HG03064 (cell line): ENCODE results near the gene ILKAP.

Experiments
- ATAC-seq: cut with Tn5 transposase; IDR thresholded peaks from one replicate; pipeline ENCODE4 v1.9.1; 2021; ENCODE audit warnings: low read depth; ENCODE audit not compliant: unreplicated experiment

ILKAP gene

DNA sequence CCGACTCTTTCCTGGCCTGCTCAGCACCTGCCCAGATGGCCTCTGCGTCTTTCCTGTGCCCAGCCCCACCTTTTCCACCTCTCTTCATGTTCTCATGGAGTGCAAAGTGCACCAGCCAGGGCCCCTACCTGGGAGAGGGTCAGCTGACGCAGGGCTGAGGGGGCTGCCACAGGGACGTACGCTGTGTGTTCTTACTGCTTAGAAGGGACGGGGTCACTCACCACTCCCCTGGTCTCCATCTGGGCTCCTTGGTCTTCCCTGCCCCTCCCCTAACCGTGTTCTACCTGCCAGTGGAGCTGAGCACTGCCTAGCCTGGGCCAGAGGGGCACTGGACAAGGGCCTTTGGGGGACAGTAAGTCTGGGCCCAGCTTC lies 36.2 kb downstream of the ILKAP start:
- ATAC-seq: no peak

DNA sequence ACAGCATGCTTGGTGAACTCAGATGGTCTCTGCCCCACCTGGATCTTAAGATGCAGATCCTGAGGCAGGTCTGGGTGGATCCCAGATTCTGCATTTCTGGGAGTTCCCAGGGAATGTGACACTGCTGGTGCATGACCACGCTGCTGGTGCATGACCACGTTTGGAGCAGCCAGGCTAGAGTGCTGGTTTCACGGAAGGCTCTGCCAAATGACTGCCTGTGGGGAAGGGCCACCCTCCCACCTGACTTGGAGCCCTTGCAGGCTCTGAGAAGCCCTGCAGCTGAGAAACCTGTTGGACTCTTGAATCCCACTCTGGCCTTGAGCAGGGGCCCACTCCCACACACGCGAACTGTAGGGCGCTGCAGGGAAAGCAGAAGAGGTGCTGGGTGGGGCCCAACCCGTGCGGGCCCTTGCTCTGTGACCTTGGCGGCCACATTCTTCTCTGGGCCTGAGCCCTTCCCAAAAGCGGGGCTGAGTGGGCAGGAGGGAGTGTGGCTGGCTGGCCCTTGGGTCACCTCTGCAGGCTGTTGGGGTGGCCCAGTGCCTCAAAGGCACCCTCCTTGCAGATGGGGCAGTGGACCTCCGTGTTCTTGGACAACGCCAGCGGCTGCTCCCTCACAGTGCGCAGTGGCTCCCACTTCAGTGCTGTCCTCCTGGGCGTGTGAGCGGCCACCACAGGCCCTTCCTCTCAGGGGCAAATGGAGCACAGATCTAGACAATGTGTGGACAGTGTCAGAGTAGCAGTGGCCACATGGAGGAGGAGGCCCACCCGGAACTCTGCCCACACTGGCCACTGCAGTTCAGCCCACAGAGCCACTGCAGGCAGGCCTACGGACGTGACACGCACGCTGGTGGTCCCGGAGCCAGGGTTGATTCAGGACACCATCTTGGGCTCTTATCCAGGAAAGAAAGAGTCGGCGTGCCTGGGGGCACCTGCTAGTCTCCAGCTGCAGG lies 36.8 kb downstream of the ILKAP start:
- no peak for ATAC-seq

DNA sequence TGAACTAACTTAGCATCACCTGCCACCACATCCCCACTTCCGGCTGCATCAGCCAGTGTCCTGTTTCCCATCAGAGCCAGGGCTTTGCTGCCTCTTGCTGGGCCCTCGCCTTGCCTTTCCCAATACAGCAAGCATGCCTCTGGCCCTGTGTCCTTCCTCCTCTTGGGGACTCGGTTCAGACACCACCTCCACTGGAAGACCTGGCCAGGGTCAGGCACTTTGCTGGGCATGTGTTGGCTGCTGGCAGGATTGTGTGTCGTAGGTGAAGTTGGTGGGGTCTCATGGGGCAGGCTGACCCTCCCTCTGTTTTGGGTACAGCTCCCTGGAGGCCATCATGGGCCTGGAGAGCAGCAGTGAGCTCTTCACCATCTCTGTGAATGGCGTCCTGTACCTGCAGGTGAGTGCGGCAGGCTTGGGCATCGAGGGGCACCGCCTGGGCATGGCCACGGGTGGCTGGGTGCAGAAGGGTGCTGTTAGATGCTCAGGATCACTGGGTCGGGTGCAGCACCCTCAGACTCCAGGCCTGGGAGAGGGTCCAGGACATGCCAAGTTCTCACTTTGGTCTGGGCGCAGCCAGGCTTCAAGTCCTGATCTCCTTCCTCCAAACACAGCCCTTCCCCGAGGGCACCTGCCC lies 38.1 kb downstream of the ILKAP start:
- ATAC-seq: no peak

DNA sequence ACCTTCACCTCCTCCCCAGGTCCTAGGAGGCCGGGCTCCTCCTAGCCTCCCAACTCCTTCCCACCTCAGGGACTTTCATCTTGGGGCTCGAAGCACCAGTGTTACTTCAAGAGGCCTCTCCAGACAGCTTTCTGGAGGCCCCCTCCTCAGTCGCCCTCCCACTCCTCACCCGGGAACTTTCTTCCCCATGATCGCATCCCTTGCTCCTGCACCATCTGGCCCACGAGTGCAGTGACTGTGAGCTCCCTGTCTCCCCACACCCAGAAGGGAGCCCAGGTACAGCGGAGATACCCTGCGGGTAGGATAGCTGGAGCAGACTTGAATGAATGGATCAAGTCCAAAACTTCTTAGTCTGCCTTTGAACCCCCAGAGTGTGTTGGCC lies 38.6 kb downstream of the ILKAP start:
- no peak for ATAC-seq

DNA sequence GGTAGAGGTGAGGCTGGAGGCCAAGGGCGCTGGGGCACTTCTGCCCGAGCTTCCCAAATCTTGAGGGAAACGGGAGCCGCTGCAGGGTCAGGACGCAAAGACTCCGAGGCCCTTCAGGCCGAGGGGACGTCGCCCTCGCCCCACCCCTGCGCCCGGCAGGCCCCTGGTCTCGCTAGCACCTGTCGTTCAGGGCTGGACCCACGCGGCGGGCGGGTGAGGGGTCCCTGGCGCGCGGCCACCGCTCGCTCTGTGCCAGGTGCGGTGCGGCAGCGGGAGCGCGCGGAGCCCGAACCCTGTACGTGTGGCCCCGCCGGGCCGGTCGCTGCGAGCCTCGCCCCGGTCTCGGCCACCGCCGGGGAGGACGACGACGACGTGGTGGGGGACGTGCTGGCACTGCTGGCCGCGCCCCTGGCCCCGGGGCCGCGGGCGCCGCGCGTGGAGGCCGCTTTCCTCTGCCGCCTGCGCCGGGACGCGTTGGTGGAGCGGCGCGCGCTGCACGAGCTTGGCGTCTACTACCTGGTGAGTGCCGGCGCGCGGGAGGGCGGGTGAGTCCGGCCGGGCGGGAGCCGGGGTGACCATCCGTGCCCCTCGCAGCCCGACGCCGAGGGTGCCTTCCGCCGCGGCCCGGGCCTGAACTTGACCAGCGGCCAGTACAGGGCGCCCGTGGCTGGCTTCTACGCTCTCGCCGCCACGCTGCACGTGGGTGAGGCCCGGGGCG lies 39.9 kb downstream of the ILKAP start:
- ATAC-seq: no peak

DNA sequence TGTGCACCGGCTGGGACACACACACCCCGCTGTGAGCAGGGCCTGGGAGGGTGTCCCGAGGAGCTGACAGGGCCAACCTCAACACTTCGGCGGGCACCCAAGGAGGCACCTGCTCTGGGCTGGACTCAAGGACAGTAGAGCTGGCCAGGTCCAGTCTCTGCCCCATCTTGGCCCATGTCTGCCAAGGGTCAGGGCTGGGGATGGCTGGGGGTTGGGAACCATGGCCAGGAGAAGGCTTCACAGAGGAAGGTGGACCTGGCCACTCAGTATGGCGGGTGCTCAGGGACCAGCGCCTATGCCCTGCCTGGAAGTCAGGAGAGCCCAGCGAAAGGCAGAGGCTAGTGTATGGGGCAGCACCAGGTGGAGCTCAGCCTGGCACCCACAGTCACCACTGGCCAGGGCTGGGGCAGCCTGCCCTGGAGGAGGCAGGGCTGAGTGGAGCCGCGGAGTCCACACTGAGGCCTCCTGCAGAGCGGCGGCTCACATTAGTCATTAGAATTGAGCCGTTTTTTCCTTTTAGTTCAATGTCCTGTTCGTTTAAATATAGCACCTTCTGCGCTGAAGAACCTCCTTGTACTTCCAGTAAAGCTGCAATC lies 40.6 kb downstream of the ILKAP start:
- no peak for ATAC-seq

DNA sequence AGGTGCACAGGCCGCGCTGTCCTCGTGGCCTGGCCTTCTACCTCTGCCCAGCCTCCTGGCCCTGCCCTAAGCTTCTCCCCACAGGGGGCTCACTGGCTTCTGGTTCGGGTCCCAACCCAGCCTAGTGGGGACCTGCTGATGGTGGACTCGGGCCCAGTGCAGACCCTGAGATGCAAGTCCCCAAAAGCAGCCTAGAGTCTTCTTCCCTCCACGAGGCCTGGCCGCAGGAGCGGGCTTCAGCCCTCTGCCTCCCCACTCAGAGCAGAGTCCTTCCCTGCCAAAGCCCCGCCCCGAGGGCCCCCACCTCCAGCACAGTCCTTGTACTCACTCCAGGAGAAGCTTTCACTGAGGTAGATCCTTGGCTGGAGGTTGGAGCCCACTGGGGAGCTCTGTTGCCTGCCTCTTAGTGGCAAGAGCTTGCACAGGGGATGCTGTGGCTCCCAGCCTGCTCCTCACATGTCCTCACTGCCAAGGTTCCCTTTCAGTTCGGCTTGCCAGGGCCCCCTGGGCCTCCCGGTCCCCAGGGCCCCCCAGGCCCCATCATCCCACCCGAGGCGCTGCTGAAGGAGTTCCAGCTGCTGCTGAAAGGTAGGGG lies 41.1 kb downstream of the ILKAP start:
- no peak for ATAC-seq

DNA sequence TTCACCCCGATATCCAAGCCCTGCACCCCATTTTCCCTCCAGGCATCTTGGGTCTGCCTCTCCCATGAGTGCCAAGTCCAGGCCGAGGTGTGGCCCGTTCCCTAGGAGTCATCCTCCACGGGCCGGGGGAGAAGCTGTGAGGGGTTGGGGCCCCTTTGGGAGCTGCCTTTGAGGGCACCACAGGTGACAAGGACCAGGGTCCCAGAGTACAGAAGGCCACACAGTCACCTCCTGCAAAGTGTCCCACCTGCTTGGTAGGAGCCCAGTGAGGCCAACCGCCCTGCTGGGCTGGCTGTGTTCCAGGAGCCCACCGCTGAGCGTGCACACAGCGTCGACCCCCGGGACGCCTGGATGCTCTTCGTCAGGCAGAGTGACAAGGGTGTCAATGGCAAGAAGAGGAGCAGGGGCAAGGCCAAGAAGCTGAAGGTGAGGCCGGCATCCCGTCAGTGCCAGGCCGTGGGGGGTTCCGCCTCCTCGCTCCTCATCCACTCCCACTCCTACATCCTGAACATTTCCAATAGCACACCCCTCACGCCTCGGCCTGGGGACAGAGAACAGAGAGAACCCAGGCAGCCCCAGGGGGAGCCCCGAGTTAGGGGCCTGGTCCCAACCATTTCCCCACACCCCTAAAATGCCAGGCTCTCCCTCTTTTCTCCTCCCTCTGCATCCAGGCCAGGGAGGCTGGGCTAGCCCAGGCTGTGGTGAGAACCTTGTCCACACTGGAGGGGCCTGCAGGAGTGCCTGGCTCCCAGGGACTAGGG lies 42.0 kb downstream of the ILKAP start:
- no peak for ATAC-seq

DNA sequence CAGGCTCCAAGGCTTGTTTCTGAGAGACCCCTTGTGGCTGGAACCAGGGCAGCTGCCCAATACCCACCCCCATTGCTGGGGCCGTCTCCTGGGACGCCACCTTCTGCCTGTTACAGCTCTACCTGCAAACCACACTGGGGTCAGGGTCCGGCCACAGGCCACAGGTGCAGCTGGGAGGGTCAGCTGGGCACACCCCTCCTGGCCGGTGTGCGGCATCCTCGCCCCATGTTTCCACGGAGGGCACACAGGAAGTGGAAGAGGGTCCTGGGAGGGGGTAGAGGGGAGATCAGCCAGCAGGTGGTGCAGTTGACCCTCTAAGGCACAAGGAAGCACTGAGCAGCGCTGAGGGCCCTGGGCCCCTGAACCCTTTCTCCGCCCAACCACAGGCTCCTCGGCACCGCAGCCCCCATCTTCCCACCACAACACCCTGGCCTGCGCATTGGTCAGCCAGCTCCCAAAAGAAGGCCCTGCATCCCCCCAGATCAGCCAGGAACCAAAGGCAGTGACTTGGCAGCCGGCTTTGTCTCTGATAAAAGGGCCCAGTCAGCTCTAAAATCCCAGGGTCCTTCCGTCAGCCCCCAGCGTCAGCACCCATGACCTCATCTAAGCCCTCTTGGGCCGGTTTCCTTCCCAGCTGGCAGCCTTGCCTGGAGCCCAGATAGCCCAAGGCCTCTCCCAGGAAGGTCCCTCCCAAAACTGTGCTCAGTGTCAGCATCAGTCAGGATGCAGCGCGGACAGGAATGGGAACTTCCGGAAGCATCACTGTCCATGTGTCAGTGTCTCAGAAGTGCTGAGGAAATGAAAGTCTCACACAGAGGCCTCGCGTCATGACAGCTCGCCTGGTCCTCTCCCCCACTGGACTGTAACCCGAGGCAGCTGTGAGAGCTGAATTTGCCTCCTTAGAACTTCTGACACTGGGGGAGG lies 43.0 kb downstream of the ILKAP start:
- no peak for ATAC-seq

DNA sequence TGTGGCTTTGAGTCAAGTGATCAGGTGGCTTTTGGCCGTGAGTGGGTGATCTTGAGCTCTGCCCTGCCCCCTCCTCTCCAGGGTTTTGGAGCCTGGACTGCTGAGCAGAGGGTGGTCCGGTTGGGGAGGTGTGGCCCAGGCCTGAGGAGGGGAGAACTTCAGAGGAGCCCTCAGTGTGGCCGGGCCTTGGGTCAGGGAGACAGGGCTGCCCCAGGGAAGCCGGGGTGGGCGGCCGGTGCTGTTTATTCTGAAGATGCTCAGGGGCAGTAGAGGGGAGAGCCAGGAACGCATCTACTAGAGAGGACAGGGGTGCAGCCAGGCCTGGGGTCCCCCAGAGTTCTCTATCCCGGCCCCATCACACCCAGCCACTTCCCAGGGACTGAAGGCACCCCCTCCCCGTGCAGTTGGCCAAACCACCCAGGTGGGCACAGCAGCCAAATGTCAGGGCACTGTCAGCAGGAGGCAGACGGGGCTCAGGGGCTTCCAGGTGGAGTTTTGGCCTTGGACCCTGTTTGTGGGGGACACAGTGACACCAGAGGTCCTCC lies 43.8 kb downstream of the ILKAP start:
- no peak for ATAC-seq

DNA sequence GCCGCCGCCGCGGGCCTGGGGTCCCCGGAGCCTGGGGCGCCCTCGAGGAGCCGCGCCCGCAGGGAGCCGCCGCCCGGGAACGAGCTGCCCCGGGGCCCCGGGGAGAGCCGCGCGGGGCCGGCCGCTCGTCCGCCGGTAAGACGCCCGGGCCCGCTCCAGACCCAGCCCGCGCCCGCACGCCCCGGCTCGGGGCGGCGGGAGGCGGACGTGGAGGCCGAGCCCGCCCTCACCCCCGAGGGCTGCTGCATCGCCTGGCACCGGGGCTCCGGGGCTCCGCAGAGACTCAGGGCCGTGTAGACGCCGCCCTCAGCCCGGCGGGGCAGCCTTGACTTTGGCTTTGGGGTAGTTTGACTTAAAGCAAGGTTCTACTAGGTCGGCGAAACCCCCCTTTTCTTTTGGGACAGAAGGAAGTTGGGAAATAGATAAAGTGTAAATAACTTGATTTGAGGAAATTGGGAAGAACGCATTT lies 44.4 kb downstream of the ILKAP start:
- ATAC-seq: no peak

DNA sequence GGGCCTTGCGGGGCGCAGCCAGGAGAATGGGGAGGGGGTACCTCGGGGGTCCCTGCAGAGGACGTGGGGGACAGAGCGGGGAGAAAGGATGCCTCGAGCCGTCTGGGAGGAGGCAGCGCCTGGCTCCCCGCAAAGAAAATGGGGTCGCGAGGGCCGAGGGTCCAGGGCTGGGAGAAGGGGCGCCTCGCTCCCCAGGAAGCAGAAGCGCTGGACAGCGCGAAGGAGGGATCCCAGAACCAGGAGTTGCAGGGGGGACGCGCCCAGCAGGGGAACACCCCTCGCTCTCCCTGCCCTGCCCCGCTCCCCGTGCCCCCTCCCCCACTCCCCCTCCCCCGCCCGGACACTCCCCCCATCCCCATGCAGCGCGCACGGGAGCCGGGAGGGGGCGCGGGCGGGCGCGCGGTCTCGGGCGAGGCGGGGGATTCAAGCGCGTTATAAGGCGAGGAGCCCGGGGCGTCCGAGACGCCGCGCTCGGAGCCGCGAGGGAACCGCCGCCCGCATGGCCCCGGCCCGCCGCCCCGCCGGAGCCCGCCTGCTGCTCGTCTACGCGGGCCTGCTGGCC lies 44.9 kb downstream of the ILKAP start, which contains the start of gene ERFE:
Gene ERFE (plus strand): TSS at position 462 of the 562 bp plus-strand sequence. CDS start 38 bp downstream, at position 500.
- ATAC-seq: no peak

DNA sequence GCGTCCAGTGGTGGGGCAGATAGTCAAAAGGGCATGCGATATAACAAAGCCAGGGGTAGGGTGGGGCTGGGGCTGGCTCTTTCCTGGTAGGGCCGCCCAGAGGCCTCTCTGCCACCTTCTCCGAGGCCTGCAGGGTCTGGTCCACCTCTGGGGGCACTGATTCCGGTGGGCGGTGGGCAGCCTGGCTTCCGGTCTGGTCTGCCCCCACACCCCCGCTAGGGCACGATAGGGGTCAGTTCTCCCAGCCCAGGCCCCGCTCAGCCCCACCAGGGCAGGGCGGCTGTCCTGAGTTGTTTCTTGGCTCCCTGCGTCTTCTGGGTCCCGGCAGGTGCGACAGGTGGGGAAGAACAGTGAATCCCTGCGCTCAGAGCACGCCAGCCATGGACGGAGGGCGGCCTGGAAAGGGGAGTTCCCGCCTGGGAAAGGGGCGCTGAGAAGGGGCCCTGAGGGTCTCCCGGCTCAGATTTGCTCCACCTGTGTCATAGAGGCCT lies 45.4 kb downstream of the ILKAP start:
- ATAC-seq: no peak

DNA sequence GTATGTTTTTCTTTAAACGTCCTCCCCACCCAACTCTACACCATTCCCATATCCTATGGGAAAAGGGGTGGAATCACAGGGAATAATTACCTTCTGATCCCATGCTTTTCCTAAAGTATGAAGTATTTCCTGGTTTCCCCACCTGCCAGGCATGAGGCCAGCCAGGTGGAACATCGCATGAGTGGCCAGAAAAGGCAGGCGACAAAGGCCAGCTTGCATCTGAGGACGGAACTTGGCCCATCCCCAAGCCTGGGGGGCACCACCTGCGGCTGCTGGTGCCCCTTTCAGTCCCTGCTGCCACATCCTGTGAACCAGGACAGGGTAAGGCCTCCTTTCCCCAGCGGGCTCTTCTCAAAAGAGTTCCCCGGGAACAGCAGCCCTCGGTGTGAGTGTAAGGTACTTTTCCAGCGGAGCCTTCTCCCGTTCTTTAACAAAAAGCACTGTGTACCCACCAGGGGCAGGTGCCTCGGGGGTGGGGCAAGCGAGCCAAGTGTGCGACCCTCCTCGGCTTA lies 45.9 kb downstream of the ILKAP start:
- no peak for ATAC-seq

DNA sequence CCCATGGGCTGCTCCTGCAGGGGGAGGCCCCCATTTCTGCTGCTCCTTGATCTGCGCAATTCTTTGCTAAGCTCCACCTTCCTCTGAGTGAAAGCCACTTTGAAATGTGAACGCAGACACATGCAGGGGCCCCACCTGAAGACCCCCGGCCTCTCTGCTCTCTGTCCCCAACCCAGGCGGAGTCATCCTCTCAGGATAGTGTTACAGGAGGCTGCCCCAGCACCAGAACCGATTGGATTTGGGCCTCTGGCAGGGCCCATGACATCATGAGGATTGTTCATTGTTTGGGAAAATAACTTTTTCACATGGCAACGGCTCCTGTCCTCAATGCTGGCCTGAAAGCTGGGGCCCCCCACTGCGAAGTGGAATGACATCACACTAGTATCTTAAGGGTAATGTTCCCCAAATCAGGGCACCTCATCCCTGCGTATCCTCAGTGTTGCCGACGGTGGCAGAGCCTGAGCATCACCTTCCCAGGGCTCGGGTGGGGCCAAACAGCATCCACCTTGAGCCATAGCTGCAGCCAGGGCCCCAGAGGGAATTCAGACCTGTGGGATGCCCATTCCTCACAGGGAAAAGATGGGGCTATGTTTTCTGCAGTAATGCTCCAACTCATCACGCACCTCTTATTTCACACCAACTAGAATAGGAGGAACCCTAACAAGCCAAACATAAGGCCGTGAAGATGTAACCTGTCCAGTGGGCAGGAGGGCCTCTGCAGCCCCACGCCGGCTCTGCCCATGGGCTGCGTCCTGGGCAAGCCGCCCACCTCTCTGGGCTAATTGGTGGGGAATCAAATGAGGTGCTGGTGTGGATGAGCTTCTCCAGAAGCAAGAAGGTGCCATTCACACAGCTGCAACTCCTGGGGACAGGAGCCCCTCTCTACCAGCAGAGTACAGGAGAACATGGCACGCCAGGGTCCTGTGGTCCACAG lies 47.5 kb downstream of the ILKAP start:
- ATAC-seq: no peak

DNA sequence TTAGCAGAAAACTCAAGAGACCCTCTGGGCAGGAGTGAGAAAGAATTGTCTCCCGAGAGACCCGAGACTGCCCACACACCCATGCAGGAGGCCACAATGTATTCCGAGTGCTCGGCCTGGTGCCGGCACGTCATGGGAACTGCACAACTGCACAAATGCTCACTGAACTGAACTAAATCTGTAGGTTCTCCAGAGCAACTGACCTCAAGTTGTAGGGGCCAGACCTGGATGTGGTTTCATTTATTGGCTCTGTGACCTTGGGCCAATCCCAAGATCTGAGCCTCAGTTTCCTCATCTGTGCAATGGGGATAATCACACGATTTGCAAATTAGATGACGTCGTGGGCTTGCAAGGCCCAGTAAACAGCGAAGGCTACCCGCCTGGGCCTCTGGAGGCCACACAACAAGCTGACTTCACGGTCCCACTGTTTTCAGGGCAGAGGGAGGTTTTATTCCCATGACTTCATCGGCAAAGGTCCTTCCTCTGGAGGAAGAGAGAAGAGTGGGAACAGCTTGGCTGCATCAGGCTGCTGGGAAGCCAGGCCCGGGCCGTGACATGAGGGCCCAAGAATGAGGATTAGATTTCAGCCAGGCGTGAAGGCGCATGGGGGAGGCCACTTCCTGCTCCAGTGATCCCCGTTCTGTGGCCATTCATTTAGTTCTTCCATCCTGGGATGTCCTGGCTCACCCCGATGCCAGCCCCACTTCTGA lies 48.3 kb downstream of the ILKAP start:
- no peak for ATAC-seq
